HepG2 (cell line): Measurements from ENCODE around the gene ZNRF3. TPM values are rescaled to one million over a fixed set of nuclear protein-coding genes. Genes with fewer than 3 reads are reported as not detected.

Experiments
- ATAC-seq: fragments of 200-7000 bp; cut with Tn5 transposase; 3 replicates; pipeline ENCODE4 v1.9.1; 2020; ENCODE audit warnings: mild to moderate bottlenecking, moderate library complexity
- BruUV-seq: library from RNA; stranded (reverse); fragments of 400-500 nt; replicated peaks from 2 replicates; lab custom pipeline; 2021; lab: Mats Ljungman, UMichigan
- CTCF ChIA-PET: fragments of 300-600 bp; formaldehyde crosslinking; extraction: SDS; loops from one replicate; lab custom pipeline; 2021; ENCODE audit warnings: low total read pairs, inconsistent platforms, low intra/inter-chr PET ratio; lab: Yijun Ruan, JAX
- POLR2A ChIA-PET: fragments of 350-600 bp; sonication (Branson Sonifier 250); formaldehyde crosslinking; loops from one replicate; lab custom pipeline; 2020; ENCODE audit warnings: antibody characterized with exemption, inconsistent platforms; lab: Yijun Ruan, JAX
- DNase-seq: peaks from one replicate; pipeline ENCODE4 v3.0.0-alpha.2; 2015; ENCODE audit warnings: low spot score
- FAIRE-seq: peaks from 3 replicates; lab custom pipeline; 2011; peaks lifted over from hg19 to GRCh38; lab: Jason Lieb, UNC
- H2AFZ ChIP-seq: one replicate; pipeline ENCODE4 v1.6.1; 2011; ENCODE audit warnings: low read length, inconsistent platforms
- H3K27ac ChIP-seq: fragments of 300-600 bp; 3 replicates; pipeline ENCODE4 v1.8.0; 2011; ENCODE audit warnings: mixed run types, mild to moderate bottlenecking, mixed read lengths, low read length, inconsistent platforms; ENCODE audit not compliant: insufficient read depth; ENCODE audit errors: extremely low read length
- H3K27me3 ChIP-seq, 2 experiments: fragments of 200-600 bp in 1 of 2; 2 replicates in 1 of 2; 3 replicates in 1 of 2; pipeline versions ENCODE4 v1.6.0 to v1.8.0; 2011; ENCODE audit warnings: low read length in 2 of 2, mild to moderate bottlenecking in 2 of 2, moderate library complexity in 2 of 2, inconsistent platforms in 1 of 2; ENCODE audit not compliant: insufficient read depth in 2 of 2, control insufficient read depth in 1 of 2
- H3K36me3 ChIP-seq, 2 experiments: fragments of 200-600 bp in 1 of 2; replicated peaks in 1 of 2; 2 replicates in 1 of 2; 3 replicates in 1 of 2; pipeline versions ENCODE4 v1.5.1 to v1.8.0; 2011; ENCODE audit warnings: low read length in 2 of 2, inconsistent platforms in 1 of 2; ENCODE audit not compliant: insufficient read depth in 2 of 2, control insufficient read depth in 1 of 2
- H3K4me1 ChIP-seq: 2 replicates; pipeline ENCODE4 v1.5.1; 2012; ENCODE audit warnings: low read length, inconsistent platforms; ENCODE audit not compliant: insufficient read depth
- H3K4me2 ChIP-seq: 2 replicates; pipeline ENCODE4 v1.6.0; 2011; ENCODE audit warnings: low read depth, low read length, inconsistent platforms
- H3K4me3 ChIP-seq, 3 experiments: fragments of 200-600 bp in 1 of 3; sonication (generic), shearing (Covaris generic) in 1 of 3; replicated peaks in 1 of 3; 2 replicates each; pipeline ENCODE4 v1.5.1; 2011 to 2016; ENCODE audit warnings: low read length in 3 of 3, inconsistent platforms in 2 of 3, low read depth in 2 of 3, mild to moderate bottlenecking in 2 of 3, control low read depth in 1 of 3, mixed read lengths in 1 of 3; ENCODE audit not compliant: insufficient read depth in 1 of 3
- H3K79me2 ChIP-seq: one replicate; pipeline ENCODE4 v1.6.1; 2011; ENCODE audit warnings: low read length, inconsistent platforms; ENCODE audit not compliant: insufficient read depth
- H3K9ac ChIP-seq: 2 replicates; pipeline ENCODE4 v1.6.0; 2011; ENCODE audit warnings: mild to moderate bottlenecking, low read depth, low read length, inconsistent platforms; ENCODE audit not compliant: insufficient read depth
- H3K9me3 ChIP-seq: 2 replicates; pipeline ENCODE4 v1.5.1; 2012; ENCODE audit warnings: mild to moderate bottlenecking, low read length
- H4K20me1 ChIP-seq: 2 replicates; pipeline ENCODE4 v1.6.0; 2011; ENCODE audit warnings: inconsistent platforms, mild to moderate bottlenecking, low read length, moderate library complexity; ENCODE audit not compliant: insufficient read depth
- AHR ChIP-seq: IDR thresholded peaks from 2 replicates; pipeline ENCODE4 v1.6.1; 2018; ENCODE audit warnings: missing genetic modification reagents, missing compliant biosample characterization
- ARID3A ChIP-seq: IDR thresholded peaks from 2 replicates; pipeline ENCODE4 v1.6.1; 2012; ENCODE audit warnings: low read depth, low read length, improper control_type of control experiment
- ATF7 ChIP-seq, 2 experiments: fragments of 450-650 bp in 1 of 2; sonication (generic) in 1 of 2; formaldehyde crosslinking in 1 of 2; IDR thresholded peaks; 2 replicates each; pipeline versions ENCODE4 v1.4.0 to v1.6.1; 2016 to 2020; ENCODE audit warnings: antibody characterized with exemption in 1 of 2, mild to moderate bottlenecking in 1 of 2, missing genetic modification reagents in 1 of 2
- CREM ChIP-seq, 2 experiments: sonication (generic) in 1 of 2; formaldehyde crosslinking in 1 of 2; IDR thresholded peaks; 2 replicates each; pipeline versions ENCODE4 v1.4.0 to v1.6.1; 2016 to 2020; ENCODE audit warnings: antibody characterized with exemption in 1 of 2, mild to moderate bottlenecking in 1 of 2, missing genetic modification reagents in 1 of 2
- FOXK2 ChIP-seq: fragments of 450-650 bp; IDR thresholded peaks from 2 replicates; pipeline ENCODE4 v1.6.1; 2016
- FOXP1 ChIP-seq, 2 experiments: fragments of 450-650 bp in 1 of 2; IDR thresholded peaks; 2 replicates each; pipeline ENCODE4 v1.6.1; 2017 to 2018; ENCODE audit warnings: antibody characterized with exemption in 1 of 2
- HMG20A ChIP-seq: IDR thresholded peaks from 2 replicates; pipeline ENCODE4 v1.6.1; 2016; ENCODE audit warnings: borderline replicate concordance
- HNF4A ChIP-seq: sonication (generic); formaldehyde crosslinking; IDR thresholded peaks from 2 replicates; pipeline ENCODE4 v1.4.0; 2020; ENCODE audit warnings: missing genetic modification reagents
- ISL2 ChIP-seq: sonication (generic); formaldehyde crosslinking; IDR thresholded peaks from 2 replicates; pipeline ENCODE4 v1.5.0; 2020; ENCODE audit warnings: missing genetic modification reagents
- RFXANK ChIP-seq: IDR thresholded peaks from 2 replicates; pipeline ENCODE4 v1.6.1; 2016
- SOX5 ChIP-seq: IDR thresholded peaks from 2 replicates; pipeline ENCODE4 v1.6.1; 2016; ENCODE audit warnings: borderline replicate concordance
- TEAD3 ChIP-seq: optimal IDR thresholded peaks from 2 replicates; pipeline ENCODE3; 2016; ENCODE audit warnings: borderline replicate concordance
- TFAP4 ChIP-seq: sonication (generic); IDR thresholded peaks from 2 replicates; pipeline ENCODE4 v1.6.1; 2016; ENCODE audit warnings: low read depth, borderline replicate concordance
- ZFX ChIP-seq: sonication (generic); formaldehyde crosslinking; IDR thresholded peaks from 2 replicates; pipeline ENCODE4 v1.4.0; 2020; ENCODE audit warnings: mild to moderate bottlenecking, low read depth, missing genetic modification reagents, moderate library complexity
- ZNF609 ChIP-seq: sonication (generic); formaldehyde crosslinking; IDR thresholded peaks from 2 replicates; pipeline ENCODE4 v1.4.0; 2020; ENCODE audit warnings: mild to moderate bottlenecking, missing genetic modification reagents, borderline replicate concordance
- ZNF629 ChIP-seq: sonication (generic); formaldehyde crosslinking; conservative IDR thresholded peaks from 2 replicates; pipeline ENCODE4 v1.5.0; 2020; ENCODE audit warnings: missing genetic modification reagents
- ZNF644 ChIP-seq: IDR thresholded peaks from 2 replicates; pipeline ENCODE4 v1.6.1; 2016; ENCODE audit warnings: low read depth
- ZNF703 ChIP-seq: sonication (generic); formaldehyde crosslinking; IDR thresholded peaks from 2 replicates; pipeline ENCODE4 v1.5.1; 2020; ENCODE audit warnings: missing genetic modification reagents, mild to moderate bottlenecking, moderate library complexity, borderline replicate concordance
- WGBS: methylation state at CpG from one replicate; pipeline ENCODE4 v1.1.6; 2017; ENCODE audit warnings: low lambda C conversion rate; 5-methylcytosine and 5-hydroxymethylcytosine counted together
- in situ Hi-C: cut with HindIII; loops from 2 replicates; pipeline ENCODE4 v1.10.0; 2017; ENCODE audit warnings: low pct_unique_long_range_greater_than_20kb; ENCODE audit not compliant: extremely low pct_ligation_motif_present
- intact Hi-C: fragments of 100-400 bp; cut with micrococcal nuclease; formaldehyde crosslinking; loops from one replicate; pipeline ENCODE4 v1.10.0; 2022; ENCODE audit not compliant: unreplicated experiment
- polyA plus RNA-seq, 8 experiments: library from polyadenylated mRNA; depleted of rRNA in 3 of 8; stranded (reverse) in 7 of 8; unstranded in 1 of 8; fragments of >200 nt; fragmentation: Illumina TruSeq in 4 of 8; extraction: Trizol in 4 of 8; gene quantifications; 2 replicates each; pipeline versions ENCODE4 v1.2.1 to v1.2.3, GENCODE V29; 2011 to 2016; ENCODE audit warnings: low read depth in 4 of 8, missing spikeins in 1 of 8, mixed read lengths in 1 of 8; ENCODE audit not compliant: insufficient read depth in 1 of 8
- total RNA-seq, 5 experiments: library from RNA; depleted of rRNA; stranded (reverse); fragments of >200 nt; fragmentation: Illumina TruSeq; extraction: Trizol; gene quantifications; 2 replicates each; pipeline ENCODE4 v1.2.3, GENCODE V29; 2016; ENCODE audit warnings: low read depth in 1 of 5

The ZNRF3 gene
- total and polyA plus RNA-seq, 2 of the 13 experiments (the other 11 are each of a cell fraction or from before 2014, with no cell fraction given) = 20.3 to 36.7 TPM

GRCh38 chr22:29095459-29095858 lies 212.1 kb downstream of the ZNRF3 start:
- ATAC-seq (peak; percentile 74), FAIRE-seq (no peak), DNase-seq (peak; percentile 84)
- POLR2A ChIA-PET = interaction anchor here (0.9 to 1.0 kb wide), 3 partner anchors 21 to 25 kb away, joined by 3 to 5 read pairs (median 4); partner anchors contain the start of gene KREMEN1
- Histone ChIP-seq H3K79me2 (no peaks in the 10 kb centered on the region), H3K9ac (no peak overlapping the region), H3K9me3 (no peaks in the 10 kb centered on the region), H2AFZ (no peak overlapping the region), H3K36me3 (no peaks in the 10 kb centered on the region; a peak in 1 of 5 replicates), H3K4me2 (0 out of 2 replicates have a peak overlapping the region, but pooled peaks have one; percentile 15), H3K27ac (no peak overlapping the region), H3K4me3 (no peak overlapping the region), H4K20me1 (peaks cover 7% of the 10 kb centered on the region; the same call in 1 of the 2 replicates), H3K4me1 (peaks cover 53% of the 10 kb centered on the region), H3K27me3 (no peaks in the 10 kb centered on the region)
- in situ Hi-C loops = no loop called here
- WGBS = 49% methylated on average over 2 of the region's 2 CpGs
- intact Hi-C loops = no loop called here
- BruUV-seq = no TSS peak
- CTCF ChIA-PET = no interaction called here
- TF ChIP-seq TEAD3 (CRISPR knock-in tag) (peak; percentile 71), ZNF644 (peak; percentile 64; the same call in 1 of the 2 replicates), CREM (IDR thresholded peaks at IDR 0.05) (0 out of 2 replicates have a peak, but pooled peaks have one; percentile 18), CREM (CRISPR knock-in tag; IDR thresholded peaks at IDR 0.05) (no peak), ZNF629 (CRISPR knock-in tag) (no peak), ISL2 (CRISPR knock-in tag) (peak; percentile 68), HNF4A (CRISPR knock-in tag) (peak; percentile 59), TFAP4 (peak; percentile 89), FOXP1 (IDR thresholded peaks at IDR 0.05) (no peak), FOXP1 (CRISPR knock-in tag; IDR thresholded peaks at IDR 0.05) (0 out of 2 replicates have a peak, but pooled peaks have one; percentile 16), ATF7 (IDR thresholded peaks at IDR 0.05) (no peak), ATF7 (CRISPR knock-in tag; IDR thresholded peaks at IDR 0.05) (no peak), ZFX (CRISPR knock-in tag) (0 out of 2 replicates have a peak, but pooled peaks have one; percentile 24), ARID3A (peak; percentile 52; the same call in 1 of the 2 replicates), SOX5 (CRISPR knock-in tag) (peak; percentile 71), ZNF609 (CRISPR knock-in tag) (peak; percentile 57; the same call in 1 of the 2 replicates), FOXK2 (0 out of 2 replicates have a peak, but pooled peaks have one; percentile 22), ZNF703 (CRISPR knock-in tag) (no peak), RFXANK (CRISPR knock-in tag) (no peak), AHR (CRISPR knock-in tag) (no peak), HMG20A (CRISPR knock-in tag) (peak; percentile 55)
